Esophagus squamous epithelium (tissue), 5 donors: ENCODE data around the gene DSCAML1. TPM values are rescaled to one million over a fixed set of nuclear protein-coding genes. Genes with fewer than 3 reads are reported as not detected.

Experiments used
- DNase-seq: peaks from one replicate; lab custom pipeline; 2025; lab: John Stamatoyannopoulos, UW
- H3K27ac ChIP-seq, 4 donors: fragments of 200-600 bp; sonication (generic); one replicate each; pipeline ENCODE4 v1.5.1; 2016 to 2019; ENCODE audit warnings: mild to moderate bottlenecking in 1 of 4
- H3K27me3 ChIP-seq, 4 donors: fragments of 200-600 bp; sonication (generic); 1 replicate in 3 of 4; 2 replicates in 1 of 4; pipeline versions ENCODE4 v1.5.1 to v1.6.0; 2017 to 2021; ENCODE audit warnings: antibody characterized with exemption in 1 of 4
- H3K36me3 ChIP-seq, 3 donors: fragments of 200-600 bp; sonication (generic); one replicate each; pipeline ENCODE4 v1.5.1; 2016 to 2019
- H3K4me1 ChIP-seq, 3 donors: fragments of 200-600 bp; sonication (generic); one replicate each; pipeline ENCODE4 v1.5.1; 2017 to 2019
- H3K4me3 ChIP-seq, 4 donors: fragments of 200-600 bp; sonication (generic); 1 replicate in 3 of 4; 2 replicates in 1 of 4; pipeline ENCODE4 v1.5.1; 2016 to 2019; ENCODE audit warnings: mild to moderate bottlenecking in 2 of 4, moderate library complexity in 1 of 4
- H3K9me3 ChIP-seq, 3 donors: fragments of 200-600 bp; sonication (generic); one replicate each; pipeline ENCODE4 v1.5.1; 2016 to 2019
- POLR2A ChIP-seq, 4 donors: fragments of 450-650 bp; IDR thresholded peaks; one replicate each; pipeline ENCODE4 v1.6.1; 2017; ENCODE audit warnings: antibody characterized with exemption in 4 of 4, mild to moderate bottlenecking in 4 of 4, moderate library complexity in 3 of 4
- WGBS, 2 donors: methylation state at CpG; one replicate each; pipeline ENCODE4 v1.1.5; 2018; 5-methylcytosine and 5-hydroxymethylcytosine counted together
- intact Hi-C: fragments of 100-400 bp; cut with DNase I; formaldehyde crosslinking; loops from one replicate; pipeline ENCODE4 v1.15.0; 2022
- total RNA-seq, 4 donors: library from RNA; depleted of rRNA; stranded (reverse); fragments of >200 nt; gene quantifications; one replicate each; pipeline ENCODE4 v1.1.0, GENCODE V29; 2016
- TF ChIP-seq, protein P1 (sequence below), 6 experiments: fragments of 450-650 bp in 4 of 6; fragments of 200-600 bp in 2 of 6; sonication (generic) in 2 of 6; IDR thresholded peaks; one replicate each; pipeline ENCODE4 v1.5.1; 2016 to 2019; ENCODE audit warnings: antibody characterized with exemption in 6 of 6, mild to moderate bottlenecking in 4 of 6, moderate library complexity in 4 of 6
- donor health status: DM: yes; HTN: yes; CAD: no.

Gene DSCAML1
- total RNA-seq, 4 donors from 2014 or later: 0.04 to 0.19 TPM; not detected in 2

DNA sequence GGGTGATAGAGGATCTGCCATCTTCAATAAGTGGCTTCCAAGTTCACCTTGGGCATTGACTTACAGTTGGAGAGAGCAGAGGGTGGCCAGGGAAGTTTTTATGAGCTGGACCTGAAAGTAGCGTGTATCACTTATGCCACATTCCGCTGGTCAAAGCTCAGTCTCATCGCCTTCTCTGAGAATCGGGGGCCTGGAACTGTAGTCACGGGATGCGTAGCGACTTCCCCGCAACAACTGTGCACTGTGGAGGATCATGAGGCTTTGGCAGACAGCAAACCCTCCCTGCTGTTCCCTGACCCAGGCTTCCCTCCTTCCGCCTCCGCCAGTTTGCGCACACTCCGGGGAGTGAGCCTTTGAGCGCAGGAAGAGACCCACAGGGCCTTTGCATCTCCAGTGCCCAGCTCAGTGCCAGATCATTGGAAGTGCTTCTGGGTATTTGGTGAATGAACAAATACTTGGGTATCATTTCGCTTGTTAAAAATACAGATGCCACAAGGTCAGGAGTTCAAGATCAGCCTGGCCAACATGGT lies 373.9 kb downstream of the DSCAML1 start:
- no peak for TF ChIP-seq POLR2A (IDR thresholded peaks at IDR 0.05)
- TF ChIP-seq, protein P1, sequence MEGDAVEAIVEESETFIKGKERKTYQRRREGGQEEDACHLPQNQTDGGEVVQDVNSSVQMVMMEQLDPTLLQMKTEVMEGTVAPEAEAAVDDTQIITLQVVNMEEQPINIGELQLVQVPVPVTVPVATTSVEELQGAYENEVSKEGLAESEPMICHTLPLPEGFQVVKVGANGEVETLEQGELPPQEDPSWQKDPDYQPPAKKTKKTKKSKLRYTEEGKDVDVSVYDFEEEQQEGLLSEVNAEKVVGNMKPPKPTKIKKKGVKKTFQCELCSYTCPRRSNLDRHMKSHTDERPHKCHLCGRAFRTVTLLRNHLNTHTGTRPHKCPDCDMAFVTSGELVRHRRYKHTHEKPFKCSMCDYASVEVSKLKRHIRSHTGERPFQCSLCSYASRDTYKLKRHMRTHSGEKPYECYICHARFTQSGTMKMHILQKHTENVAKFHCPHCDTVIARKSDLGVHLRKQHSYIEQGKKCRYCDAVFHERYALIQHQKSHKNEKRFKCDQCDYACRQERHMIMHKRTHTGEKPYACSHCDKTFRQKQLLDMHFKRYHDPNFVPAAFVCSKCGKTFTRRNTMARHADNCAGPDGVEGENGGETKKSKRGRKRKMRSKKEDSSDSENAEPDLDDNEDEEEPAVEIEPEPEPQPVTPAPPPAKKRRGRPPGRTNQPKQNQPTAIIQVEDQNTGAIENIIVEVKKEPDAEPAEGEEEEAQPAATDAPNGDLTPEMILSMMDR (IDR thresholded peaks at IDR 0.05): no peak
- DNase-seq: no peak
- 84 to 93% methylated on average over 13 to 14 of the region's 14 CpGs for WGBS, 2 donors
- Histone ChIP-seq H3K27me3 (peaks cover 0 to 42% (median 0%) of the 10 kb centered on the region in 4 donors), H3K36me3 (no peaks in the 10 kb centered on the region), H3K9me3 (no peaks in the 10 kb centered on the region), H3K27ac (no peak overlapping the region), H3K4me3 (no peak overlapping the region), H3K4me1 (peaks cover 0 to 9% (median 0%) of the 10 kb centered on the region in 3 donors)
- intact Hi-C loops: loop anchor here (10.0 kb wide), 2 partner anchors 202 to 392 kb away; no protein-coding TSS in a partner anchor

DNA sequence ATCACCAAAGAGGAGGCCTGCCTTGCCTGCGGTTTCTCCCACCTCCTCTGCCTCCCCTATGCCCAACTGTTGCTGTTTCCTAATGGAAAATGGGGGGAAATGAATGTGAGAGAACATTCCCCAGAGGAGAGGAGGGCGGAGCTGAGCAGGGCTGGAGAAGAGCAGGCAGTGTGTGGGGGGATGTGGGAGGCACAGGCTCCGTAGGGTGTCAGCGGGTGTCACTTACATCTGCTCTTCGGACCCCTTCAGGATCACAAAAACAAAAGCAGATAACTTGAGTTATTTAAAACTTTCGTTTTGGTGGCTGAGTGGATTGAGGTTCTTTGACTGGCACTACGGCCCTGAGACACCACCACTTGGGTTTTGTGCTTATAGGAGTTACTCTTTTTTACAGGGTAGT lies 375.5 kb downstream of the DSCAML1 start:
- WGBS, 2 donors: 77 to 86% methylated on average over 5 to 7 of the region's 7 CpGs
- no peak for DNase-seq

DNA sequence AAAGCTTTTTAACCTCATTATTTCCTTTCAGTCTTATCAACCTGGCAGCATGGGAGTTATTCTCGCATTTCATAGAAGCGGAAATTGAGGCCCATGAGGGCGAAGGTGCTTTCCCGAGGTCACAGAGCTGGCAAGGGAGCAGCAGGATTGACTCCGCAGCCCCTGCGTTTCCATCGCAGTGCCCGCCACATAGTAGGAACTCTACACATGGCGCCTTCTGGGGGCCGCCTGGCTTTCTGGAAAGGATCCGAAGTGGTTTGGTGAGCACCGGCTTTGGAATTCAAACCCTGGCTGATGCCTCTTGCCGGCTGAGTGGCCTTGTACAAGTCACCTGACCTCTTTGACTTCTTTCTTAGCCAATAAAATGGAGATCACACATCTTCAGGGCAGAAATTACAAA lies 376.0 kb downstream of the DSCAML1 start:
- H3K9me3 ChIP-seq: no peaks in the 10 kb centered on the region
- intact Hi-C loops: loop anchor here (10.0 kb wide), 2 partner anchors 204 to 394 kb away; no protein-coding TSS in a partner anchor
- no peak for TF ChIP-seq POLR2A (IDR thresholded peaks at IDR 0.05)
- TF ChIP-seq, protein P1 (IDR thresholded peaks at IDR 0.05): no peak
- H3K36me3 ChIP-seq: no peaks in the 10 kb centered on the region
- 81 to 88% methylated on average over 6 to 13 of the region's 13 CpGs for WGBS, 2 donors
- peaks cover 0 to 2% (median 0%) of the 10 kb centered on the region in 3 donors for H3K4me1 ChIP-seq
- H3K27me3 ChIP-seq: peaks cover 0 to 36% (median 0%) of the 10 kb centered on the region in 4 donors
- H3K4me3 ChIP-seq: no peak overlapping the region
- no peak overlapping the region for H3K27ac ChIP-seq
- DNase-seq: no peak

More for the DNA sequence above, 375.5 kb downstream of the DSCAML1 start:
- peaks cover 0 to 7% (median 0%) of the 10 kb centered on the region in 3 donors for H3K4me1 ChIP-seq
- no peak overlapping the region for H3K27ac ChIP-seq
- TF ChIP-seq POLR2A (IDR thresholded peaks at IDR 0.05): no peak
- TF ChIP-seq, protein P1 (IDR thresholded peaks at IDR 0.05): no peak
- H3K36me3 ChIP-seq: no peaks in the 10 kb centered on the region
- H3K4me3 ChIP-seq: no peak overlapping the region
- H3K9me3 ChIP-seq: no peaks in the 10 kb centered on the region
- intact Hi-C loops: loop anchor here (10.0 kb wide), 2 partner anchors 203 to 393 kb away; no protein-coding TSS in a partner anchor
- H3K27me3 ChIP-seq: peaks cover 0 to 39% (median 0%) of the 10 kb centered on the region in 4 donors

DNA sequence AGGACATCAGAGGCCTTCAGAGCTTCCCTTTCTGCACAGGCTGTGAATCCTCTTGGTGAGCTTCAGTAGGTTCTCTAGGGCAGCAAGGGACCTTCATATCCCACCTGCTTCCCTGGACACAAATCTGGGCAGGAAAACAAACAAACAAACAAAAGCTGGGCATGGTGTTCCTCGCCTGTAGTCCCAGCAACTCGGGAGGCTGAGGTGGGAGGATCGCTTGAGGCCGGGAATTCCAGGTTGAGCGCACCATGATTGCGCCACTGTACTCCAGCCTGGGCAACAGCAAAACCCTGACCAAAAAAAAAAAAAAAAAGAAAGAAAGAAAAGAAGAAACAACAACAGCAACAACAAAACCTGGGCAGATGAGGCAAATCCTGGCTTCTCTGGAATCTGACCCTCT lies 376.4 kb downstream of the DSCAML1 start:
- Histone ChIP-seq H3K36me3 (no peaks in the 10 kb centered on the region), H3K27ac (no peak overlapping the region), H3K9me3 (no peaks in the 10 kb centered on the region), H3K4me3 (no peak overlapping the region), H3K4me1 (no peaks in the 10 kb centered on the region), H3K27me3 (peaks cover 0 to 31% (median 0%) of the 10 kb centered on the region in 4 donors)
- no peak for DNase-seq
- TF ChIP-seq, protein P1 (IDR thresholded peaks at IDR 0.05): no peak
- no peak for TF ChIP-seq POLR2A (IDR thresholded peaks at IDR 0.05)
- 80 to 96% methylated on average over 2 to 5 of the region's 6 CpGs for WGBS, 2 donors
- intact Hi-C loops: loop anchor here (10.0 kb wide), 2 partner anchors 204 to 394 kb away; no protein-coding TSS in a partner anchor

DNA sequence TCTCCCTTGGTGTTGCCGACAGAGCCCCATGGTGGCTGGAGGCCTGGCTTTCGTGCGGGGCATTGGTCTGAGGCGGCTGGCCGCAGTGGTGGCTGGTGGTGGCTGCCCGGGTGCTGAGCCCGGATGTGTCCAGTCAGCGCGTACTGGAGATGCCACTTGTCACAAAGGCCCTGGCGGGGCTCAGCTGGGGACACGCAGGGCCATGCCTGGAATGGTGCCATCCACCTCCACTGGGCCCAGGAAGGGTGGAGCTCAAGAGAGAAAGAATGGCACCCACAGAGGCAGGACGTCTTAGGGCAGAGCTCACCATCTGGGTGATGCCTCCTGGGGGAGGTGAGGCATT lies 376.9 kb downstream of the DSCAML1 start:
- H3K27me3 ChIP-seq: peaks cover 0 to 27% (median 0%) of the 10 kb centered on the region in 4 donors
- no peak overlapping the region for H3K4me3 ChIP-seq
- H3K27ac ChIP-seq: no peak overlapping the region
- DNase-seq: no peak
- H3K36me3 ChIP-seq: no peaks in the 10 kb centered on the region
- 50 to 57% methylated on average over 1 to 2 of the region's 12 CpGs for WGBS, 2 donors
- intact Hi-C loops: loop anchor here (10.0 kb wide), 2 partner anchors 205 to 395 kb away; no protein-coding TSS in a partner anchor
- H3K4me1 ChIP-seq: no peaks in the 10 kb centered on the region
- H3K9me3 ChIP-seq: no peaks in the 10 kb centered on the region
- TF ChIP-seq, protein P1 (IDR thresholded peaks at IDR 0.05): no peak
- no peak for TF ChIP-seq POLR2A (IDR thresholded peaks at IDR 0.05)
